ENCODE results near the gene LEFTY2.

LEFTY2 gene

GRCh38 chr1:225928186-225929175 is 12.5 kb downstream of the LEFTY2 start:
- DNase-seq = no peak

DNA sequence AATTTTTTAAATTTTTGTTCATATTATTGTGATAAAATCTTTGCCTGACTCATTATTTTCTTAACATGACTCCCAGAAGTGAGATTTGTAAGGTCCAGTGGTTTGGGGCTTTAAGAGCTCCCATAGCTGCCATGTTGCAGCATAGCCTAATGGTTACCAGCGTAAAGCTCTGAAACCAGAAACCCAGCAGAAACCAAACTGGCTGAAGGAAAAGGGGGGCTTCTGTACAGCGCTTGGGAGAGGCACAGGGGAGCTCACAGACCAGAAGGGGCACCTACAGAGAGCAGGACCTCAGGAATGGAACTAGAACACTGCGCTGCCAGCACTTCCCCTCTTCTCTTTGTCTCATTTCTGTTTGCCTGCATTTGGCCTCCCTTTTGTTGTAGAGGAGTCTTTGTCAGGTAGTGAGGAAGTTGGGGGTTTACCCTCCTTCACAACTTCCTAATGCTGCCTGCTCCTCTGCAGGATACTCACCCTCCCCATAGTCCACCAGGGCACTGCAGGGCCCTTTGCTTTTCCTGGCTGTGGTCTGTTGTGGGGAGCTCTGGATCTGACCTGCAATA is 14.4 kb downstream of the LEFTY2 start:
- DNase-seq = no peak

- peak; percentile 98 for DNase-seq
These were observed 17.1 kb downstream of the LEFTY2 start, which contains the start of gene PYCR2 for GRCh38 chr1:225923692-225924555. TSS of gene PYCR2 (minus strand) at chr1:225924250. CDS start at chr1:225924110, 140 bp downstream.

GRCh38 chr1:225923381-225923691 is 17.7 kb downstream of the LEFTY2 start:
- DNase-seq = no peak

DNA sequence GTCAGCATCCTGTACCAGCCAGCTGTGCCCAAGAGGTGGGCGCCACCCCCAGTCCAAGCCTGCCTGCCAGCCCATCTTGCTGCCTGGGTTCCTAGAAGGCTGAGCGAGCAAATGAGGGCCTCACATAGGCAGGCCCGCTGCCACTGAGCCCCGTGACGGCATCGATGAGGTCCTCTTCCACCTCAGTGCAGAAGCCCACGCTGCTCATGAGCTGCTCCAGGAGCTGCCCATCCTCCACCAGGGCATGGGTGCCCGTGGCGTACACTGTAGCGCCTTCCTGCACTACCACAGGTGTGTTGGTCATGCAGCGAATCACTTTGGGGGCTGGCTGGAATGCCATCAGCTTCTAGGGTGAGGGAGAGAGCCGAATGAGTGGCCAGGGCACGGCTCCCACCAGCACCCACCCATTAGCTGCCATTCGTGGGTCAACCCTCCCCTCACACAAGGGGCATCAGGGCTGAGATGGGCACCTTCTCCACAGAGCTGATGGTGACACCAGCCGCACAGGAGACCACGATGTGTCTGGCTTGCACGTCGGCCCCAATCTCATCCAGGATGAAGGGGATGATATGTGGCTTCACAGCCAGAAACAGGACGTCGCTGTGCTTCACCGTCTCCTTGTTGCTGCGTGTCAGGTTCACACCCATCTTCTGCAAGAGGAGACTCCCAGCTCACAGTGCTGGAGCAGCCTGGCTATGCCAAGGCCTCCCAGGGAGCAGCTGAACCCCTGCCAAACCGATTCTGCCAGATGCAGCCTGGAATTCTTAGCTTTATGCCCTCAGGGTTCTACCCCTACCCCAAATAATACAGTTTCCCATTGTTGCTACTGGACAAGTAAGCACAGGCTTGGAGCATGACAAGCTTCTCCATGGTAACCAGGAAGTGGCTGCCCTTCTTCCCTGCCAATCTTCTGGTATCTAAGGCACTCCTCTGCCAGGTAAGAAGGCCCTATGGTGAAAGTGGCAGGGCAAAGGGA is 19.0 kb downstream of the LEFTY2 start:
- DNase-seq = no peak

DNA sequence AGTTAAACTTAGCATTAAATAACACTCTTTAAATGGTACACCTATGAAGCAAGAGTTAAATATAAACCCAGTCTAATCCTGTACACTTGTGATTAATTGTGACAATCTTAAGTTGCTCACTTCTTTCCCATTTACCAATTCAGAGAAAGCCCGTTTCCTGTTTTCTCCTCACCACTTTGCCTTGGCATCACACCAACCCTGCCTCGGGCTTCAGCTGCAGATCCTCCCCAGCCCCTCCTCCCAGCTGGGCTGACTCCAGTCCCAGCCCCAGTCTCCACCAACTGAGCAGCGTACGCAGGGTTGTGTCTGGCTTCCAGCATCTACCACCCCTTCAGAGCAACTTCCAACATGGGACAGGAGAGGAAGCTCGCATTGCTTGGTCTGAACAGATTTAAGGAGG is 21.1 kb downstream of the LEFTY2 start:
- DNase-seq = no peak

DNA sequence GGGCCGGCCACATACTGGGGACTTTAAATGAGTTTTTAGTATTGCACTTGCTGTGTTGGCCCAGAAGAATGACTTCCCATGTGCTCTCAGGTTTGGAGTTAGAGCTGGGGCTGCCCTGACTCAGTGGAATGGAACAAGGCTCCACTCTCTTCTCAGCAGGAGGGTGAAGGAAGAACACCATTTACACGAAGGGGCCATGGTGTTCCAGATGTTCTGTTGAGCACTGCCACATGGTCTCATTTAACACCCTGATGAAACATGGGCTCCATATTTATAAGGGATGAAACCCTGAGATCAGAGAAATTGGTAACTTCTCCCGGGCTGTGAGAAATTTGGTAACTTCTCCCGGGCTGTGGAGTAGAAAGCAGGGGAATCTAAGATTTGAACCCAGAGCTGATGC is 22.7 kb downstream of the LEFTY2 start:
- no peak for DNase-seq

- DNase-seq = no peak
These were observed 23.5 kb downstream of the LEFTY2 start for GRCh38 chr1:225917536-225917935.

- no peak for DNase-seq
These were observed 23.9 kb downstream of the LEFTY2 start for GRCh38 chr1:225917101-225917500.

DNA sequence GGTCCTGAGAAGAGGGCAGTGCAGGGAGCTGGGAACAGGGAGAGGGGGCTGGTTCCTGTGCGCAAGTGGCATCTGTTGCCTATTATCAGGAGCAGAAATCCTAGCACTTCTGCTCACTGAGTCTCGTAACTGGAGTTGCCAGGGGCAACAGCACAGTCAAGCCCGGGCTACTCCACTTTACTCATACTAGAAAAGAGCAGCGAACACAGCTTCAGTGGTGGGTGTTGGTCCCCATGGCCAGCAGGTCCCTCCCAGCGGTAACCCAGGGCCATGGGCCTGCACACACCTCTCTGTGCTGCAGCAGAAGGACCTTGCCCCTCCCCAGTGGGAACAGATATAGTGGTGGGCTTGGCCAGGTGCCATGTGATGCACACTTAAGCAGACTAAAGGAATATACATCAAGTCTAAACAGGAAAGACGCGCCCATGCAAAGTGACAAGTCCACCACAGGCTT is 25.5 kb downstream of the LEFTY2 start:
- DNase-seq = no peak

DNA sequence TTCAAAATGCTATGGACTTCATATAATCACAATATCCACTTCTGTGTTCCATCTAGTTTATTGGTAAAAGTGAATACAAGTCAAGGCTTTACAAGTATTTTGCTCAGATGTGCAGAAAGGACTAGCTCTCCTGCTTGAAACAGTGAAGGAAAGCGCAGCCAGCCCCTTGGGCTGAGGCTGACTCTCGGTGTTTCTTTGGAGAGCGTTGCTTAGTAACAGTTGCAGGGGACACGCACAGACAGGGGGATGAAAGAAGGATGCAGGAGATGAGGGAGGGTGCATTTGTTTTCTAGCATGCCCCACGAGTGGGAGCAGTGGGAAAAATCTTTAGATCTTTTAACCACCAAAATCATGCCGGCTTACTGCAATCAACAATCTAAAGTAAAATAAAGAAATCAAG is 26.1 kb downstream of the LEFTY2 start:
- no peak for DNase-seq

DNA sequence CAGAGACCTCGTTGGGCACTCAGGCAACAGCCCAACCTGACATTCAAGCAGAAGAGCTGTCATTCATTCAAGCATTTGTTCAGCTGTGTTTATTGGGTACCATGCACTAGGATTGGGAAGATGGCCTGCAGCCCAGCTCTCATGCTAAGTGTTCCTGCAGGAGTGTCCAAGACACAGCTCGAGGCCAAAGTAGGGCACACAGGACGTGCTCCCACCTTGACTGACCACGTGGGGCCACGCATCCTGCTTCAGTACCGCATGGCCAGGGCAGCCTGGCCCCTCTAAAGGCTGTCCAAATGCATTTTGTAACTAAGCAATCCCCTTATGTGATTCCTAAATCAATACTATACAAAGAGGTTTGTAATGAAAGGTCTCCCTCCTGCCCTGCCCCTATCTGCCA is 26.6 kb downstream of the LEFTY2 start:
- DNase-seq = no peak

DNA sequence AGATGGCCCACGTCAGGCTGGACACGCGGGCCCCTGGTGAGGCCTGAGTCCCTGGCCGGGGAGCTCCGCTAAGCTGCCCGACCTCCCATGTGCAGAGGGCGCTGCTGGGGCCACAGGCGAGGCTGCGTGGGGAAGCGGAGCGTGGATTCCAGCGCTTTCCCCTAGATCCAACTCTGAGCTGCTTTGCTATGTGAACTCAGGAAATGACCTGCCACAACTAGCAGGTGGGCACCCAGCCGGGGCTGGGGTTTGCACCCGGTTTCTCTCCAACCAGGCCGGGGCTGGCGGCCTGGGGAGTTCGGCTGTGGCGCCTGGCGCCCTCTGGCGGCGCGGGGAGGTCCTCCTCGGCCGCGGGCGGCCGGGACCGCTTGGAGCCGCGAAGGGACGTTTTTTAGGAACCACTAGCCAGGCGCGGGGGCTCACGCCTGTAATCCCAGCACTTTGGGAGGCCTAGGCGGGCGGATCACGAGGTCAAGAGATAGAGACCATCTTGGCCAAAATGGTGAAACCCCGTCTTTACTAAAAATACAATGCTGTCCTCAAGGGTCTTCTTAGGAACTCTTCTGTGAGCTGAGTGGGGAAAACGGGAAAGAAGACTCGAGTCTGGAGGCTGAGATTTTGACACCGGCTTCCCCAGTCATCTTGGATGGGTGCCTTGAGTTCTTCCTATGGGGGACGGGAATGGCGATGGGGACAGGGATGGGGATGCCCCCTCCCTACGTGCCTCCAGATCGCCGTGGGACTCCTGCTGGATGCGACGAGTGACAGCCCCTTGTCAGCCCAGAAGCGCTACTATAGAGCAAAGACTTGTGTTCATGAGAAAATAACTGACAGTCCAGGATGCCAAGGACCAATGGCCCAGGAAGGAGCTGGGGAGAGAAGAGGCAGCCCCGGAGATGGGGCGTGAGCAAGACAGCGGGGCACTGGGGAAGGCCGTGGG is 29.6 kb downstream of the LEFTY2 start:
- peak; percentile 90 for DNase-seq

DNA sequence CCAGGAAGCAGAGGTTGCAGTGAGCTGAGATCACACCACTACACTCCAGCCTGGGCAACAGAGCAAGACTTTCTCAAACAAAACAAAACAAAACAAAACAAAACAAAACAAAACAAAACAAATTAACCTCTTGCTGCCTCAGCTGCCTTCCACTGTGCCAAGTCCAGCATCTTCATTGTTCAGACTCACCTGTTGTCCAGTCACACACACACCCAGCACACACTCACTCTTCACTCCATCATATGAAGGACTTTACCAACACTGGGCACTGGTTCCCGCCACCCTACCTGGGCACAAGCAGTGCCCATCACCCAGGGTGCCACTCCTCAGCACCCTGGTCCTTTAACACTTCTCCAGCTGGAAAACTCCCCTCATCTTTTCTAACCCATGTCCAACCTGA is 31.5 kb downstream of the LEFTY2 start:
- DNase-seq = no peak

- DNase-seq = no peak
These were observed 32.2 kb downstream of the LEFTY2 start for GRCh38 chr1:225908773-225909172.

GRCh38 chr1:225908013-225908640 is 32.9 kb downstream of the LEFTY2 start:
- no peak for DNase-seq

GRCh38 chr1:225907341-225907740 is 33.7 kb downstream of the LEFTY2 start:
- DNase-seq = no peak

DNA sequence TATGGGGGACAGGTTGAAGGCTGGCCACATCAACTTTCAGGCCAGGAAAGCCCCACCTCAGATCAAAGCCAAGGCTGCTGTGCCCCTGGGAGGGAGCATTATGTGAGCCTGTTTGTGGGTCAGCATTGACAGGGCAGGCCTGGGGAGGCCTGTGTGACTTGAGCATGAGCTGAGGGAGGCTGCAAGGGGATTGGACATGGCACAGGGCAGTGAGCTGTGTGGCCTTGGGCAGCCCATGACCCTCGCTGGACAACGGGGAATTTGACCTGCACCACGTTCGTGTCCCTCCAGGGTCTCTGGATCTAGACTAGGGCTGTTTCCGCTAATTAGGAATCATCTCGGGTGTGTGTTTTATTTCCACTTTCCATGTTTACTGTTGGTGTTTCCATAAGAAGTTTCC is 34.6 kb downstream of the LEFTY2 start:
- DNase-seq = no peak

DNA sequence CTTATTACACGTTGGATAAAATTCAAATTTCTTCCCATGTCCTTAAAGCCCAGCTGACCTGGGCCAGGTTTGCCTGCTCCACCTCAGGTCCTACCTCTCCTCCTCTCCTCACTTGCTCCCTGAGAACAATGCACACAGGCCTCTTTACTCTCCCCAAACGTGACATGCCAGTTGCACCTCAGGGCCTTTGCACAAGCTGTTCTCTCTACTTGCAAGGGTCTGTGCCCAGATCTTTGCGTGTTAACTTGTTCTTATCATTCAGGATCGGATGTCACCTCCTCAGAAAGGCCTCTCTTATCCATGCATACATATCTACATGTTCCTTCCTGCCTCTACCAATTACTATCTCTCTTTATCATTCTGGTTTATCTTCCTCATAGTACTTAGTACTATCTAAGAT is 37.4 kb downstream of the LEFTY2 start:
- no peak for DNase-seq
